Transverse colon (tissue), 4 donors: ENCODE data around the gene KIAA1328.

Experiments
- CTCF ChIP-seq, 5 experiments: fragments of 200-600 bp in 3 of 5; fragments of 450-650 bp in 2 of 5; sonication (generic) in 3 of 5; IDR thresholded peaks; 1 replicate in 2 of 5; 2 replicates in 3 of 5; pipeline ENCODE4 v1.5.1; 2016 to 2017; ENCODE audit warnings: antibody characterized with exemption in 5 of 5, inconsistent platforms in 3 of 5, mild to moderate bottlenecking in 2 of 5, moderate library complexity in 1 of 5
- EP300 ChIP-seq: sonication (generic); formaldehyde crosslinking; IDR thresholded peaks from one replicate; pipeline ENCODE4 v1.6.1; 2017; ENCODE audit warnings: antibody characterized with exemption, low read depth
- POLR2A ChIP-seq: fragments of 450-650 bp; IDR thresholded peaks from one replicate; pipeline ENCODE4 v1.6.1; 2016; ENCODE audit warnings: antibody characterized with exemption, mild to moderate bottlenecking, moderate library complexity
- POLR2AphosphoS5 ChIP-seq, 3 donors: sonication (generic); formaldehyde crosslinking; IDR thresholded peaks; one replicate each; pipeline ENCODE4 v1.6.1; 2016; ENCODE audit warnings: antibody characterized with exemption in 3 of 3

- TF ChIP-seq CTCF (IDR thresholded peaks at IDR 0.05) (no peak), POLR2AphosphoS5 (IDR thresholded peaks at IDR 0.05) (no peak), EP300 (no peak), POLR2A (no peak)
These were observed 441.7 kb downstream of the KIAA1328 start for GRCh38 chr18:37270666-37271052.
